Adrenal gland (tissue), 12 donors: ENCODE results near the gene AADACL4. TPM values are rescaled to one million over a fixed set of nuclear protein-coding genes. Genes with fewer than 3 reads are reported as not detected.
"Not testable (repeated sequence)": the region's sequence is repeated elsewhere in the genome, so short reads cannot be mapped to it uniquely, and the experiment has no call there.

ENCODE experiments used
- DNase-seq, 7 donors: peaks; one replicate each; pipeline ENCODE4 v3.0.0-alpha.2; 2019 to 2020
- H3K27ac ChIP-seq, 5 donors: fragments of 200-600 bp; sonication (generic) in 4 of 5; 1 replicate in 3 of 5; 2 replicates in 2 of 5; pipeline versions ENCODE4 v1.5.1 to v1.8.0; 2016 to 2020; ENCODE audit warnings: mild to moderate bottlenecking in 1 of 5
- H3K27me3 ChIP-seq: fragments of 200-600 bp; 2 replicates; pipeline ENCODE4 v1.8.0; 2021
- H3K36me3 ChIP-seq, 2 donors: fragments of 200-600 bp; replicated peaks in 1 of 2; 1 replicate in 1 of 2; 2 replicates in 1 of 2; pipeline versions ENCODE4 v1.5.1 to v1.8.0; 2018 to 2022
- H3K4me1 ChIP-seq, 2 donors: fragments of 200-600 bp; replicated peaks in 1 of 2; 1 replicate in 1 of 2; 2 replicates in 1 of 2; pipeline versions ENCODE4 v1.5.1 to v1.8.0; 2018 to 2021
- H3K4me3 ChIP-seq, 4 donors: fragments of 200-600 bp; sonication (generic) in 3 of 4; one replicate each; pipeline ENCODE4 v1.5.1; 2016 to 2018
- H3K9me3 ChIP-seq, 3 donors: fragments of 200-600 bp; sonication (generic) in 1 of 3; replicated peaks in 1 of 3; 1 replicate in 2 of 3; 2 replicates in 1 of 3; pipeline versions ENCODE4 v1.5.1 to v1.8.0; 2016 to 2021
- POLR2A ChIP-seq, 2 donors: fragments of 450-650 bp; IDR thresholded peaks; one replicate each; pipeline ENCODE4 v1.6.1; 2017; ENCODE audit warnings: antibody characterized with exemption in 2 of 2, mild to moderate bottlenecking in 2 of 2, moderate library complexity in 1 of 2
- WGBS, 4 donors: extraction: QIAGEN DNeasy Blood & Tissue Kit in 2 of 4; methylation state at CpG; one replicate each; pipeline versions ENCODE4 v1.1.5 to v1.1.7; 2013 to 2017; 5-methylcytosine and 5-hydroxymethylcytosine counted together
- intact Hi-C, 2 donors: fragments of 100-400 bp; cut with DNase I; formaldehyde crosslinking; loops; one replicate each; pipeline versions ENCODE4 v1.14.1 to v1.15.0; 2022 to 2023
- polyA plus RNA-seq, 3 donors: library from polyadenylated mRNA; stranded (reverse); fragments of 200-250 nt in 2 of 3; fragments of 350-450 nt in 1 of 3; fragmentation: Illumina TruSeq in 1 of 3; extraction: RNeasy Lipid Tissue Mini Kit (QIAGEN cat#74804) in 1 of 3; gene quantifications; one replicate each; pipeline ENCODE4 v1.2.3, GENCODE V29; 2013 to 2014
- total RNA-seq, 9 donors: library from RNA; depleted of rRNA in 4 of 9; stranded (reverse); fragments of >200 nt in 4 of 9; fragments of 120-200 nt in 1 of 9; fragmentation: NEBNext Ultra II Directional in 1 of 9; extraction: Animal tissue kit (Norgen Biotek cat#: 25700) in 1 of 9; gene quantifications; one replicate each; pipeline versions ENCODE4 v1.1.0 to v1.2.4, GENCODE V29; 2013 to 2023
- TF ChIP-seq, protein P1 (sequence below), 6 experiments: fragments of 450-650 bp in 4 of 6; fragments of 200-600 bp in 2 of 6; sonication (generic) in 1 of 6; IDR thresholded peaks; 1 replicate in 5 of 6; 2 replicates in 1 of 6; pipeline versions ENCODE4 v1.5.1 to v1.8.0; 2016 to 2021; ENCODE audit warnings: antibody characterized with exemption in 6 of 6, mild to moderate bottlenecking in 2 of 6, moderate library complexity in 1 of 6
- donor health status: healthy with polysubstance abuse.
- donor health status: Bipolar disorder and iron deficiency.
- donor health status: DM: yes; HTN: yes; CAD: no.
- donor health status: DM: no; HTN: no; CAD: no.
- donor health status: DM: no; HTN: no; CAD: no.
- donor health status: DM: yes; HTN: yes; CAD: no.

Gene AADACL4
- total and polyA plus RNA-seq, 12 donors = 0.06 to 0.16 (median 0.10) TPM; not detected in 9

DNA sequence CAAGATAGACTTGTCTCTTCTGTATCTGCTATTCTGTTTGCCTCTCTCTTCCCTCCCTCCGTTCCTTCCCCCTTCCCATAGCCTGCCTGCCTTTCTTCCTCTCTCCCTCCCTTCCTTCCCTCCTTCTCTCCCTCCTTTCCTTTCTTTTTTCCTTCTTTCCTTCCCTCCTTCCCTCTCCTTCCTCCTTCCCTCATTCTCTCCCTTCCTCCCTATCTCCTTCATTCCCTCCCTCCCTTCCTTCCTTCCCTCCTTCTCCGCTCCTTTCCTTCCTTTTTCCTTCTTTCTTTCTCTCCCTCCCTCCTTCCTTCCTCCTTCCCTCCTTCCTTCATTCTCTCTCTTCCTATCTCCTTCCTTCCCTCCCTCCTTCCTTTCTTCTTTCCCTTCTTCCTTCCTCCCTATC is 944 bp downstream of the AADACL4 start:
- no peak for DNase-seq
- 85 to 91% (median 88%) methylated on average over 2 of the region's 2 CpGs for WGBS, 4 donors
- H3K9me3 ChIP-seq = peaks cover 0 to 15% (median 0%) of the 10 kb centered on the region in 3 donors

DNA sequence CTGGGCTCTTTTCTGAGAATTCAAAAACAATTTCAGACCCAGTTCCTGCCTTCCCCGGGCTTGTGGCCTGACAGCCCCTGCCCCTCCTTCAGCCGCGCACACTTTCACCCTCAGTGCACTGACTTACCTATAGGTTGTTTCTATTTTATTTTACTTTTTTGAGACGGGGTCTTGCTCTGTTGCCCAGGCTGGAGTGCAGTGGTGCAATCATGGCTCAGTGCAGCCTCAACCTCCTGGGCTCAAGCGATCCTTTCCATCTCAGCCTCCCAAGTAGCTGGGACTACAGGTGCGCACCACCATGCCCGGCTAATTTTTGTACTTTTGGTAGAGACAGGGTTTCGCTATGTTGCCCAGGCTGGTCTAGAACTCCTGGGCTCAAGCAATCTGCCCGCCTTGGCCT is 1.5 kb downstream of the AADACL4 start:
- H3K36me3 ChIP-seq, H3K27ac ChIP-seq, H3K4me3 ChIP-seq, intact Hi-C loops, H3K4me1 ChIP-seq, DNase-seq, H3K27me3 ChIP-seq, H3K9me3 ChIP-seq: not testable (repeated sequence)
- WGBS, 4 donors = 87 to 94% (median 90%) methylated on average over 9 of the region's 9 CpGs

More for the DNA sequence above, 944 bp downstream of the AADACL4 start:
- H3K4me3 ChIP-seq = no peak overlapping the region
- no peak overlapping the region for H3K27ac ChIP-seq
- H3K27me3 ChIP-seq = no peaks in the 10 kb centered on the region
- no peaks in the 10 kb centered on the region for H3K4me1 ChIP-seq
- TF ChIP-seq, protein P1, sequence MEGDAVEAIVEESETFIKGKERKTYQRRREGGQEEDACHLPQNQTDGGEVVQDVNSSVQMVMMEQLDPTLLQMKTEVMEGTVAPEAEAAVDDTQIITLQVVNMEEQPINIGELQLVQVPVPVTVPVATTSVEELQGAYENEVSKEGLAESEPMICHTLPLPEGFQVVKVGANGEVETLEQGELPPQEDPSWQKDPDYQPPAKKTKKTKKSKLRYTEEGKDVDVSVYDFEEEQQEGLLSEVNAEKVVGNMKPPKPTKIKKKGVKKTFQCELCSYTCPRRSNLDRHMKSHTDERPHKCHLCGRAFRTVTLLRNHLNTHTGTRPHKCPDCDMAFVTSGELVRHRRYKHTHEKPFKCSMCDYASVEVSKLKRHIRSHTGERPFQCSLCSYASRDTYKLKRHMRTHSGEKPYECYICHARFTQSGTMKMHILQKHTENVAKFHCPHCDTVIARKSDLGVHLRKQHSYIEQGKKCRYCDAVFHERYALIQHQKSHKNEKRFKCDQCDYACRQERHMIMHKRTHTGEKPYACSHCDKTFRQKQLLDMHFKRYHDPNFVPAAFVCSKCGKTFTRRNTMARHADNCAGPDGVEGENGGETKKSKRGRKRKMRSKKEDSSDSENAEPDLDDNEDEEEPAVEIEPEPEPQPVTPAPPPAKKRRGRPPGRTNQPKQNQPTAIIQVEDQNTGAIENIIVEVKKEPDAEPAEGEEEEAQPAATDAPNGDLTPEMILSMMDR (IDR thresholded peaks at IDR 0.05) = no peak
- TF ChIP-seq POLR2A (IDR thresholded peaks at IDR 0.05) = no peak
- intact Hi-C loops = no loop called here
- no peaks in the 10 kb centered on the region for H3K36me3 ChIP-seq

DNA sequence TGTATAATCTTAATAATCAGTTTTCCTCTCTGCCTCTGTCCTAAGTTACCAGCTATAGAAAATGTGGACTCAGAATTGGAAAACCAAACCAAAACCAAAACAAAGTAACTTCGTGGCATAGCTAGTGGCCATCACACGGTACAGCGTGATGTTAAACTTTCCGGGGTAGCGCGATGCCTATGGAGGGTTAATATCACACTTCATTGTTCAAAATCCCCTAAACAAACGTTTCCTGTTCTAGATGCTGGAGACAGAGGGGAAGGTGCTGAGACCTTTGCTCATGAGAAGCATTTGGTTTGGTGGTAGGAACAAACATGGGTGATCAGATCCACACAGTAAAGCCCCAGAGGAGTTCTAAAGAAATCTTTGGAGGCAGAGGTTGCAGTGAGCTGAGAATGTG is 4.9 kb downstream of the AADACL4 start:
- intact Hi-C loops = no loop called here
- WGBS, 4 donors = 83 to 90% (median 85%) methylated on average over 7 of the region's 7 CpGs

DNA sequence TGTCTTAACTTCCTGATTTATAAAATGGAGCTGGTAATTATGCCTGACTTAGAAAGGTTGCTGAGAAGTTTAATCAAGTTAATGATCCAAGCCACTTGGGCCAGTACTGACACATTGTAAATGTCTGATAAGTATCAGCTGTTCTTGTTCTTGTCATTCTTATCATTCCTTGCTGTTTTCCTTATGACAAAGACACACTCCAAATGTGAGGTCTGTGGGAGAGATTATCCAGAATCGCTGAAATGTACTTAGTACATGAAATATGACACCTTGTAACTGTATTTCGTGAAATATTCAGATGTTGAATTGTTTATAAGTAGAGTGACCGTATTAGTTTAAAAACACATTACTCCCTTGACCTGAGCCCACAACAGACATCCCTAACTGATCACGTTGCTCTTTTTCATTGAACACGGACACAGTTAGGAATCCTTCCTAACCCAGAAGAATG is 6.1 kb downstream of the AADACL4 start:
- DNase-seq = no peak
- WGBS, 4 donors = 53 to 69% (median 60%) methylated on average over 5 of the region's 5 CpGs
- H3K27me3 ChIP-seq = peaks cover 3% of the 10 kb centered on the region
- no peak overlapping the region for H3K4me3 ChIP-seq
- TF ChIP-seq POLR2A (IDR thresholded peaks at IDR 0.05) = no peak
- TF ChIP-seq, protein P1 (IDR thresholded peaks at IDR 0.05) = no peak
- H3K36me3 ChIP-seq = no peaks in the 10 kb centered on the region
- no peaks in the 10 kb centered on the region for H3K4me1 ChIP-seq
- intact Hi-C loops = loop anchor here (10.0 kb wide), 2 partner anchors 335 to 375 kb away; no protein-coding TSS in a partner anchor
- no peak overlapping the region for H3K27ac ChIP-seq
- no peaks in the 10 kb centered on the region for H3K9me3 ChIP-seq

More for the DNA sequence above, 4.9 kb downstream of the AADACL4 start:
- no peaks in the 10 kb centered on the region for H3K36me3 ChIP-seq
- H3K27me3 ChIP-seq = peaks cover 3% of the 10 kb centered on the region
- no peak overlapping the region for H3K27ac ChIP-seq
- H3K9me3 ChIP-seq = no peaks in the 10 kb centered on the region
- H3K4me3 ChIP-seq = no peak overlapping the region
- no peak for DNase-seq
- TF ChIP-seq POLR2A (IDR thresholded peaks at IDR 0.05) = no peak
- TF ChIP-seq, protein P1 (IDR thresholded peaks at IDR 0.05) = no peak
- H3K4me1 ChIP-seq = no peaks in the 10 kb centered on the region

DNA sequence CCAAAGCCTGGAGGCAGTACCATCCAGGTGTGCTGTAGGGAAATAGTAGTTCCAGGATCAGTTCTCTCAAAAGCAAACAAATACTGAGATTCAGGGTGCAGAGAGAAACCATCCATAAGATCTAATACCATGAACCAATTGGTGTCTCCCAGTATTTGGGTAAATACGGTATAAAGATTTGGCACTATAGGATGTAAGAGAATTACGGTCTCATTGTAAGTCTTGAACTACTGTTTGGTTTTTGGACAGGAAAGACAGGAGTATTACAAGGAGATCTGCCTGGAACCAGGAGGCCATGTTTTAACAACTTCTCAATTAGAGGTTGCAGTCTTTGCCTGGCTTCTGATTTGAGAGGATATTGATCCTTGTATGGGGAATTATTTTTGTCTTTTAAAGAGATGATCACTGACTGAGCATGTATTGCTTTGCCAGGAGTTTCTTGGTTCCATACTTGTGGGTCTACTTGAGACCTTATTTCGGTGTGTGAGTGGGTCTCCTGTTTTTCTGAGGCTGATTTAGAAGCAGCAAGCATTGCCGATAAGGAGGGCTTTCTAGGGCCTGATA is 10.2 kb downstream of the AADACL4 start:
- Histone ChIP-seq H3K27me3 (peaks cover 3% of the 10 kb centered on the region), H3K9me3 (no peaks in the 10 kb centered on the region), H3K4me3 (no peak overlapping the region), H3K4me1 (no peaks in the 10 kb centered on the region), H3K27ac (no peak overlapping the region), H3K36me3 (no peaks in the 10 kb centered on the region)
- no peak for TF ChIP-seq POLR2A (IDR thresholded peaks at IDR 0.05)
- TF ChIP-seq, protein P1 (IDR thresholded peaks at IDR 0.05) = no peak
- intact Hi-C loops = loop anchor here (10.0 kb wide), 2 partner anchors 339 to 379 kb away; no protein-coding TSS in a partner anchor
- no peak for DNase-seq
- 79 to 88% (median 85%) methylated on average over 4 of the region's 4 CpGs for WGBS, 4 donors
